H1 (cell line): ENCODE measurements around the gene SRP14.
"Not testable (repeated sequence)": the region's sequence is repeated elsewhere in the genome, so short reads cannot be mapped to it uniquely, and the experiment has no call there.

Experiments
- ATF2 ChIP-seq: IDR thresholded peaks from 2 replicates; pipeline ENCODE4 v1.6.1; 2012; ENCODE audit warnings: low read length, inconsistent platforms
- CTCF ChIP-seq, 3 experiments: IDR thresholded peaks; 1 replicate in 2 of 3; 2 replicates in 1 of 3; pipeline versions ENCODE4 v1.5.1 to v1.6.1; 2011; ENCODE audit warnings: low read length in 3 of 3, mild to moderate bottlenecking in 3 of 3, inconsistent platforms in 2 of 3, low read depth in 1 of 3, moderate library complexity in 1 of 3; ENCODE audit not compliant: insufficient read depth in 1 of 3; ENCODE audit errors: control extremely low read depth in 1 of 3
- EP300 ChIP-seq, 2 experiments: IDR thresholded peaks; 1 replicate in 1 of 2; 2 replicates in 1 of 2; pipeline ENCODE4 v1.6.1; 2011 to 2012; ENCODE audit warnings: low read depth in 2 of 2, low read length in 2 of 2, mild to moderate bottlenecking in 2 of 2, borderline replicate concordance in 1 of 2, inconsistent platforms in 1 of 2, moderate library complexity in 1 of 2
- MAFK ChIP-seq: IDR thresholded peaks from 2 replicates; pipeline ENCODE4 v1.6.1; 2012; ENCODE audit warnings: low read depth, mild to moderate bottlenecking, improper control_type of control experiment, low read length
- MAX ChIP-seq: IDR thresholded peaks from 2 replicates; pipeline ENCODE4 v1.6.1; 2012; ENCODE audit warnings: inconsistent platforms
- PHF8 ChIP-seq: fragments of 200-600 bp; sonication (generic); conservative IDR thresholded peaks from 2 replicates; pipeline ENCODE4 v1.7.1; 2012; ENCODE audit warnings: low read depth, mild to moderate bottlenecking, inconsistent platforms, low read length, moderate library complexity
- POLR2A ChIP-seq, 2 experiments: IDR thresholded peaks; 1 replicate in 1 of 2; 2 replicates in 1 of 2; pipeline ENCODE4 v1.6.1; 2011; ENCODE audit warnings: low read depth in 2 of 2, low read length in 2 of 2, mild to moderate bottlenecking in 2 of 2; ENCODE audit errors: control extremely low read depth in 1 of 2
- POLR2AphosphoS5 ChIP-seq: IDR thresholded peaks from 2 replicates; pipeline ENCODE4 v1.6.1; 2011; ENCODE audit warnings: low read depth, low read length
- RAD21 ChIP-seq, 2 experiments: IDR thresholded peaks in 1 of 2; conservative IDR thresholded peaks in 1 of 2; 2 replicates each; pipeline ENCODE4 v1.6.1; 2011; ENCODE audit warnings: low read depth in 2 of 2, low read length in 2 of 2, improper control_type of control experiment in 1 of 2, inconsistent platforms in 1 of 2, mild to moderate bottlenecking in 1 of 2, moderate library complexity in 1 of 2
- TEAD4 ChIP-seq: IDR thresholded peaks from 2 replicates; pipeline ENCODE4 v1.6.1; 2012; ENCODE audit warnings: low read depth, low read length, inconsistent platforms, mixed read lengths

- TF ChIP-seq RAD21 (IDR thresholded peaks at IDR 0.05 in 1 of 2, conservative IDR thresholded peaks at IDR 0.05 in 1 of 2; ENCODE audit: low read depth in 2 of 2, low read length in 2 of 2); PHF8; CTCF (IDR thresholded peaks at IDR 0.05; ENCODE audit: control extremely low read depth in 1 of 3, insufficient read depth in 1 of 3, low read depth in 1 of 3, low read length in 3 of 3); POLR2A (IDR thresholded peaks at IDR 0.05; ENCODE audit: control extremely low read depth in 1 of 2, low read depth in 2 of 2, low read length in 2 of 2); MAFK; TEAD4; ATF2; EP300 (IDR thresholded peaks at IDR 0.05; ENCODE audit: borderline replicate concordance in 1 of 2, low read depth in 2 of 2, low read length in 2 of 2); POLR2AphosphoS5; MAX: not testable (repeated sequence)
Measured at GRCh38 chr15:40073716-40074490, 34.9 kb upstream of the SRP14 start.
